BJ (cell line): ENCODE measurements around the gene SMARCAL1. TPM values are rescaled to one million over a fixed set of nuclear protein-coding genes. Genes with fewer than 3 reads are reported as not detected.

Experiments used
- CTCF ChIA-PET: fragments of 350-600 bp; formaldehyde crosslinking; extraction: SDS; loops from one replicate; lab custom pipeline; 2021; ENCODE audit warnings: antibody characterized with exemption, inconsistent platforms; lab: Yijun Ruan, JAX
- POLR2A ChIA-PET: fragments of 300-600 bp; sonication (Branson Sonifier 250); formaldehyde crosslinking; extraction: SDS; loops from one replicate; lab custom pipeline; 2021; ENCODE audit warnings: antibody characterized with exemption; lab: Charles Lee
- DNase-seq: peaks from one replicate; pipeline ENCODE4 v3.0.0-alpha.2; 2011; ENCODE audit warnings: low read depth
- H3K27me3 ChIP-seq: 2 replicates; pipeline ENCODE4 v1.6.0; 2011; ENCODE audit warnings: low read length; ENCODE audit not compliant: control insufficient read depth, insufficient read depth
- H3K36me3 ChIP-seq: 2 replicates; pipeline ENCODE4 v1.5.1; 2011; ENCODE audit warnings: low read length; ENCODE audit not compliant: control insufficient read depth, insufficient read depth
- H3K4me3 ChIP-seq: 2 replicates; pipeline ENCODE4 v1.5.1; 2011; ENCODE audit warnings: low read depth, mild to moderate bottlenecking, control low read depth, low read length
- polyA plus RNA-seq: library from polyadenylated mRNA; depleted of rRNA; stranded (reverse); fragments of >200 nt; gene quantifications from 2 replicates; pipeline ENCODE4 v1.2.3, GENCODE V29; 2011
- TF ChIP-seq, protein P1 (sequence below): IDR thresholded peaks from 2 replicates; pipeline ENCODE4 v1.5.1; 2011; ENCODE audit warnings: low read depth, mild to moderate bottlenecking, control low read depth, inconsistent platforms, low read length, moderate library complexity; ENCODE audit not compliant: insufficient read depth

The SMARCAL1 gene
- polyA plus RNA-seq, 1 experiment, result 41.2 TPM

DNA sequence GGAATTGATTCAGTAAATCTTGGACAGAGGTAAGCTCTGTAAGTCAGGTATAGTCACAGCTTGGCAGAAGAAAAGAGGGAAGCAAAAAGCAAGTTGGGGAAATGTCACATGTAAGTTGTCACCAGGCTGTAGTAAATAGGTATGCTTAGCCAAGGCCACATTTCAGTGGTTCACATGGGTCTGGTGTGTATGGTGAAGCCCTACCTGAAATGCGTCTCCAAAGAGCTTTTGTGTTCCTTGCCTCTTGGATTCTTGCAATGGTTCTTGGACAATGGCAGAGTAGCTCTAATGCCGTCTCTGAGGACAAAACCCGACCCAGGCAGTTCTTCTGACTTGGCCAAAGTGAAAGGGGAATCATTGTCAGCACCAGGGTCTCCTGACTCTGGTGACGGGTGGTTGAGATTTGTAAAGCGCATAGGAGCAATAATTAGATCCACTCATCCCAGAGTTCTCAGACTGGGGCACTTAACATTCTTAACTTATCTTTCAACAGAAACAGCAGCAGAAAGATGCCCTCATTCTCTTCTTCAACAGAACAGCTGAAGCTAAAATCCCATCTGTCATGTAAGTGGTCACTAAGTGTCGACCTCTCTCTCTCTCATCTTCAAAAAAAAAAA, 51.9 kb downstream of the SMARCAL1 start:
- no peak overlapping the region for H3K4me3 ChIP-seq
- TF ChIP-seq, protein P1, sequence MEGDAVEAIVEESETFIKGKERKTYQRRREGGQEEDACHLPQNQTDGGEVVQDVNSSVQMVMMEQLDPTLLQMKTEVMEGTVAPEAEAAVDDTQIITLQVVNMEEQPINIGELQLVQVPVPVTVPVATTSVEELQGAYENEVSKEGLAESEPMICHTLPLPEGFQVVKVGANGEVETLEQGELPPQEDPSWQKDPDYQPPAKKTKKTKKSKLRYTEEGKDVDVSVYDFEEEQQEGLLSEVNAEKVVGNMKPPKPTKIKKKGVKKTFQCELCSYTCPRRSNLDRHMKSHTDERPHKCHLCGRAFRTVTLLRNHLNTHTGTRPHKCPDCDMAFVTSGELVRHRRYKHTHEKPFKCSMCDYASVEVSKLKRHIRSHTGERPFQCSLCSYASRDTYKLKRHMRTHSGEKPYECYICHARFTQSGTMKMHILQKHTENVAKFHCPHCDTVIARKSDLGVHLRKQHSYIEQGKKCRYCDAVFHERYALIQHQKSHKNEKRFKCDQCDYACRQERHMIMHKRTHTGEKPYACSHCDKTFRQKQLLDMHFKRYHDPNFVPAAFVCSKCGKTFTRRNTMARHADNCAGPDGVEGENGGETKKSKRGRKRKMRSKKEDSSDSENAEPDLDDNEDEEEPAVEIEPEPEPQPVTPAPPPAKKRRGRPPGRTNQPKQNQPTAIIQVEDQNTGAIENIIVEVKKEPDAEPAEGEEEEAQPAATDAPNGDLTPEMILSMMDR, result no peak
- POLR2A ChIA-PET, result no interaction called here
- H3K36me3 ChIP-seq, result peaks cover 4% of the 10 kb centered on the region
- DNase-seq, result no peak
- CTCF ChIA-PET, result interaction anchor here (1.0 to 1.5 kb wide), 3 partner anchors 11 to 203 kb away, joined by 3 read pairs; no protein-coding TSS in a partner anchor
- no peaks in the 10 kb centered on the region for H3K27me3 ChIP-seq

DNA sequence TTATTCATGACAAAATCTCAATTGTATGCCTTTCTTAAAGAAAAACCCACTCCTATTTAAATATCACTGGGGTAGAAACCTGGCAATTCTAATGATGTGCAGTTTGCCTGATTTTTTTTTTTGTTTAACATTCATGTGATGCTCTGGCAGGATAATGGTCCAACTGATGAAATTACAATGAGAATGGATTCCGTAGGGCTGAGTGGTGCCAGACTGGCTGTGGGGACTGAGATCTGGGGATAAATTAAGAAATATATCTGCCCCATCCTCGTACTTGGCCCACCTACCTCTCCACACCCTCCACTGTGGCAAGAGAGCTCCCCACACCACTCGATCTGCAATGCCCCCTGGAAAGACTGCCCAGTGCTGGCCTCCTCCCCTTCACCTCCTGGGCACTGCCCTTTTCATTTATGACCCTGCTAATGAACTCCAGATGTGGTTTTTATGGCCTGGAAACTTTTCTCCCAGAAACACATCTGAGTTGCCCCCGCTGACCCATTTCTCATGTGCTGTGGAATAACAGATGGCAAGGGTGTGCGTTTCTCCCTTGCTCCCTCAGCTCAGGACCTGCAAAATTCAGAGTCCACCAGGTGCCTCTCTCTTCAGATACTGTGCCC, 53.4 kb downstream of the SMARCAL1 start:
- H3K36me3 ChIP-seq, result peaks cover 4% of the 10 kb centered on the region
- no peak for DNase-seq
- no peaks in the 10 kb centered on the region for H3K27me3 ChIP-seq
- TF ChIP-seq, protein P1, result no peak
- no peak overlapping the region for H3K4me3 ChIP-seq
- POLR2A ChIA-PET, result no interaction called here
- CTCF ChIA-PET, result interaction anchor here (1.0 kb wide), 1 partner anchor 201 kb away, joined by 3 read pairs; no protein-coding TSS in a partner anchor

DNA sequence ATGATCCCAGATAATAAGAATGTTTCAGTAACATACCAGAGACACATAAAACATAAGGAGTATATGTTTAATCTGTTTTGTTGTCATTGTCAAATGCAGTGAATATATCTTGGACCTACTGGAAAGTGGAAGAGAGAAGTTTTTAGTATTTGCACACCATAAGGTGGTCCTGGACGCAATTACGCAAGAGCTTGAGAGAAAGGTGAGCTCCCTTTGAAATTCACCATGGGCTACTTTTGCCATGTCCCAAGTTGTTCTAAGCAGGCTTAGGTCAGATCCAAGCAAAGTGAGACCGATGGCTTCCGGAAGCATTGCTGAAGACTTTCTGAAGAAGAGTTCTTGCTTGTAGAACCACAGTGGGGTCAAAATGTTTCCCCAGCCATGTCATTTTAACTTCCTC, 55.6 kb downstream of the SMARCAL1 start:
- Histone ChIP-seq H3K27me3 (no peaks in the 10 kb centered on the region), H3K36me3 (peaks cover 1% of the 10 kb centered on the region), H3K4me3 (no peak overlapping the region)
- ChIA-PET POLR2A (no interaction called here), CTCF (interaction anchor here (0.9 kb wide), 1 partner anchor 13 kb away, joined by 3 read pairs; no protein-coding TSS in a partner anchor)
- TF ChIP-seq, protein P1, result no peak
- DNase-seq, result no peak

DNA sequence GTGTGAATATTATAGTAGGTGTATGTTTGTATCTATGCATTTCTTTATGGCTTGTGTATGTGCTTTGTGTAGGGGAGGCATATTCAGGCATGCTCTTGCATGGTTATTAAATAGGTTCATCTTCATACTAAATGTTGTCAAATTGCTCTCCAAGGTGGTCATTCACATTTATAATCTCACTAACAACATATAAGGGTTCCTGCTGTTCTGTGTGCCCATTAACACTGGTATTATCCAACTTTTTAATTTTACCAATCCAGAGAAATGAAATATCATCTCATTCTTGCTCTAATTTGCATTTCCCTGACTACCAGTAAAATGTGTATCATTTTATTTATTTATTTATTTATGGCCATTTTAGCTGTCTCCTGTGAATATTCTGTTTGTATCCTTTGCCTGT, 57.4 kb downstream of the SMARCAL1 start:
- Histone ChIP-seq H3K27me3 (no peaks in the 10 kb centered on the region), H3K4me3 (no peak overlapping the region), H3K36me3 (no peaks in the 10 kb centered on the region; the same call in none of the 2 replicates)
- CTCF ChIA-PET, result interaction anchor here (0.6 to 1.0 kb wide), 2 partner anchors 9 to 25 kb away, joined by 3 read pairs; no protein-coding TSS in a partner anchor
- no peak for DNase-seq
- POLR2A ChIA-PET, result no interaction called here
- TF ChIP-seq, protein P1, result no peak

DNA sequence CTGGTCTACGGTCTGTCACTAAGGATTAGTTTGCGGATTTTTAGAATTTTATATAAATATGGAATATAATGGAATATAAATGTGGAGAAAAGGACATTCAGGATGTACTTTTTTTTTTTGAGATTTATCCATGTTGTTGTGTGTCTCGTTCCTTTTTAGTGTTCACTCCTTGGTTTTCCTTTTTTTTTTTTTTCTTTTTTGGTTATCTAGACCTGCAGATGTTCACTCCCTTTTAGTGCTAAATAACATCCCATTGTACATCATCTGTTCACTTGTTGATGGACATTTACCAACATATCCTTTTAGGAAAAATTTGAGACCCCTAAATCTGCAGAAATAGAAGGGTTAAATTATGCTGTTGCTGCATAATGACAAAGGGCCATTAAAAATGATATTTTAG, 60.9 kb downstream of the SMARCAL1 start:
- POLR2A ChIA-PET, result no interaction called here

More for the DNA sequence above, 60.9 kb downstream of the SMARCAL1 start:
- CTCF ChIA-PET, result no interaction called here
- Histone ChIP-seq H3K27me3 (no peaks in the 10 kb centered on the region), H3K4me3 (no peak overlapping the region), H3K36me3 (peaks cover 5% of the 10 kb centered on the region)
- TF ChIP-seq, protein P1, result no peak
- DNase-seq, result no peak
